Stimulated activated CD8-positive, alpha-beta memory T cell treated with anti-CD3 and anti-CD28 coated beads, Interleukin-2, amount 100 ng/mL, for 1 hour (primary cell): ENCODE measurements around the gene SCARF1.

Experiments
- DNase-seq, 2 donors: peaks; one replicate each; pipeline ENCODE4 v3.0.0-alpha.2; 2020; ENCODE audit warnings: low read depth in 2 of 2

SCARF1 gene

DNA sequence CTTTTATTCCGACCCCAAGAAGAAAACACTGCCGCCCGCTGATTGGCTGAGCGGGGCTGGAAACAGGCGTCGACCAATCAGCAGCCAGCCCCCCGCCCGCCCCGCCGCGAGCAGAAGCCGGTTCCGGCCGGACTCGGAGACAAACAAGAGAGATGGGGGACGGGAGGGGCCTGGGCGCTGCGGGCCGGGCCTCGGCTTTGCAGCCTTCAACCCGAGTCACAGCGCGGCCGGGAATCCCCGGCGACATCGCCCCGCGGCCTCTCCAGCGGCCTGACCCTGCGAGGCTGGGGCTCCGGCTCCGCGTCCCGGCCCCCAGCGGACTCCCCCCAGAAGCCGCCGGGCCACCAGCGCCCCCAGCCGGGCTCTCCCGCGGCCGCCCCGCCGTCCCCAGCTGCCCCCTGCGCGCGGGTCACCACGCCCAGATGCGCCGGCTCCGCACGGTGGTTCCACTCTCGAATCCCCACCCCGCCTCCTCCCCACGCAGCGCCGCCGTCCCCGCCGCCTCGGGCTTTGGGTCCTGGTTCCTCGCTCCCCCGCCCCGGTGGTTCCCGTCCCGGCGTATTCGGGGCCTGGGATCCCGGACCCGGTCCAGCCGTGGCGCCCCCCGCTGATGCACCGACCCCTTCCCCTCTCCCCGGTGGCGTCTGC, 16.6 kb downstream of the SCARF1 start:
- DNase-seq = peak; percentile 76 to 84

DNA sequence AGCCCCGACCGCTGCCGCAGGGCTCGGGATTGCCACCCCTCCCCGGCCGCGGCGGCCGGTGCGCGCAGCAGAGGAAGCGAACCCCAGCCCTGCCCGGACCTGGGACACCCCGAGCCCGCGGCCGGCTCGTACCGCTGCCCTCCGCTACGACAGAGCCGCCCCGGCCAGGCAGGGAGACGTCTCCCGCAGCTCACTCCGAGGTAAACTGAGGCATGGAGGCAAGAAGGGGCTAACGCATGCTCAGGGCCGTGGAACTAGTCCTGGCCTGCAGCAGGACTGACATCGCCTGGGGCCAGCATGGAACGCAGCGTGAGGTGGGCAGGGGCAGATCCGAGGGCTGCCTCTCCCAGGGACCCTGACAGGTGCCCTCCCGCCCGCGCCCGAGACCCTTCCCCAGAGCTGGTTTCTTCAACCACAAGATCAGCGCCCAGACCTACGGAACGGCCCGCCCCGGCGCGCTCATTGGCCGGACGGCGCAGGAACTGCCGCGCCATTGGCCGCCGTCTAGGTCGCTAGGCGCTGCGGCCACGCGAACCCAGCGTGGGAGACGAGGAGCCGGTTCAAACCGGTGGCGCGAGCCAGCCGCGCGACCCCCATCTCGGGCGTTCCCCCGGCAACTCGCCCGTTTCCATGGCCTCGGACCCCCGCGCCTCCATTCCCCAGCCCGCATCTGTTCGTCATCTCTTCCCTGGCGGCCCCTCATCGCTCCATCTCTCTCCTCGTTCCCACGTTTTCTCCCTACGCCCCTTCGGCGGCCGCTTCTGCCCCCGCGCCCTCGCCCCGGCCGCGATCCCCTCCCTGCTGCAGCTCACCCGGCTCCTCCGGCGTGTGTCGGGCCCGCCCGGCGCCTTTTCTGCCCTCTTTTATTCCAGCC, 17.3 kb downstream of the SCARF1 start, which contains the start of gene SLC43A2:
SLC43A2 (minus strand) TSS at position 853 of the 874 bp plus-strand sequence. CDS start 960 bp downstream, outside the sequence.
- DNase-seq = peak; percentile 48 to 58

DNA sequence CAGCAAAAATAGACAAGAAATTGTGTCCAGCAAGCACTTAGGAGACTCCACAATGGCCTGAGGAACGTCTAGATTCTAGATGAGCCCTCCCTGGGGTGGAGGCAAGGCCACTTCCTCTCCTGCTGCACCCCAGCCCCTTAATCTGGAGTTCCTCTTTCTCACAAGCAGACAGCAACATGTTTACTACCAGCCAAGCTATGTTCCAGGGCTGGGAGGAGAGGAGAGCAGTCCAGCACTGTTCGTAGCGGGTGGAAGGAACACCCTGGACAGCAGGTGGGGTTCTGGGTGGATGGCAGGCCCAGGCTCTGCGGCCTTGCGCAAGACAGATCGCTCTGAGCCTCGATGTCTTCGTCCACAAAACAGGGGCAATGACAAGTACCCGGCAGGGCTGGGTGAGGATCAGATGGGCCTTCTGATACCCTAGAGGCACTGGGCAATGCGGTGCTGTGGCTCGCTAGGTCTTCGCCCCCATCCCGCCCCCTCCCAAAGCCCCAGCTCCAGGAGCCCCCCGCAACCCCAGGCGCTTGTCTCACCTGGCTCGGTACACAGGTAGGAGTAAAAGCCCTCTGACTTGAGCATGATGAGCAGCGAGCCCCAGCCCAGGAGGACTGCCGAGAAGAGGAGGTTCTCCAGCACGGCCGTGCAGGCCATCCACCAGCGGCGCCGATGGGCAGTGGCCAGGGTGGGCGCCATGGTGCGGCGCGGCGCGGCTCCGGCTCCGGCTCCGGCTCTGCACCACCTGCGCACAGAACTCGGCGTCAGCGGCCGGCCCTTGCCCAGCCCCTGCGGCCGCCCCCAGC, 18.1 kb downstream of the SCARF1 start:
- no peak for DNase-seq

DNA sequence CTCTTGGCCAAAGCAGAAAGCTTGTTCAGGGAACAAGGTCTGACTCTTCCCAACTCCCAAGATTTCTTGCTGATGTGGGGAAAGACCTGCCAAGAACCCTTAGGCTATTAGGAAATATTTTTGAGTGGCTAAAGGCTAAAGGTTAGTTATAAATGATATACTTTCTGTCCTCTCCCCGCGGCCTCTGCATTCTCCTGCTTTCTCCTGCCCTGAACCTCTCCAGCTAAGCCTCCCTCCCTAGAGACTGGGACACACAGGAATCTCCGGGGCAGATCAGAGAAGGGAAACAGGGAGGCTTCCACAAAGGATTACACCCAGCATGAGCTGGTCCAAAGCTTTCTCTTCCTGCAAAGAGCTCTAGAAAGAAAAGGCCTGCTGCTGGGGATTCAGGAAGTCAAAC, 19.2 kb downstream of the SCARF1 start:
- no peak for DNase-seq

DNA sequence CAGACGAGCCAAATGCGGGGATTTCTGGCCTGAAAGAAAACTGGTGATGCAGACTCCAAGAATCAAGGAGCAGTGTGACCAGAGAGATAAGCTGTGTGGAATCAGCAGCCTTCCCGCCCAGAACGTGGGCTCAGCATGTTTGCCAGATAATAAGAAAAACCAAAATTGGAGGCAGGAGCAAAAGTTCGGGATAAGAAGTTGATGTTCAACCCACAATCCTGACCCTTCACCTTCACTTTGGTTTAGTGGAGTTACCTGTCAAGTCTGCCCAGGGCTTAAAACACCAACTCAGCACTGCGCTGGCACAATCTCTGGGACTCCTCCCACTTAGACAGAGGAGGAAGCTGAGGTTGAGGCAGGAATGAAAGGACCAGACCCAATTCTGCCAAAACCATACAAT, 20.0 kb downstream of the SCARF1 start:
- no peak for DNase-seq

DNA sequence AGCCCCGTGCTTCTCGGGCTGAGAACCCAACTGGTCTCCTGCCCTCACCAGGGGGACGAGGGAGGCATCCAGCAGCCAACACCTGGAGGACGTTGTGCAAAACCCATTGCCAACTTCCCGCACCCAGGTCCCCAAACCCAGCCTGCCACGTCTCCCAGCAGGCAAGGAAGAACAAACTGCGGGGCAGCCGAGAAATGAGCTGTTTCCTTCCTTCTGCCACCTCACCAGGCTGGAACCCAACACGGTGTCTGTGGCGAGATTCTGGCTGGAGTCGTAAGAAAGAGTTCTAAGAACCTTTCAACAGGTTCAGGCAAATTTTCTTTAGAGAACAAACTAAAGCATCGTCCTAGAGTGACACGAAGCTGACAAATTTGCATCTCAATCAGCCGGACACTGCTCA, 20.5 kb downstream of the SCARF1 start:
- DNase-seq = no peak

DNA sequence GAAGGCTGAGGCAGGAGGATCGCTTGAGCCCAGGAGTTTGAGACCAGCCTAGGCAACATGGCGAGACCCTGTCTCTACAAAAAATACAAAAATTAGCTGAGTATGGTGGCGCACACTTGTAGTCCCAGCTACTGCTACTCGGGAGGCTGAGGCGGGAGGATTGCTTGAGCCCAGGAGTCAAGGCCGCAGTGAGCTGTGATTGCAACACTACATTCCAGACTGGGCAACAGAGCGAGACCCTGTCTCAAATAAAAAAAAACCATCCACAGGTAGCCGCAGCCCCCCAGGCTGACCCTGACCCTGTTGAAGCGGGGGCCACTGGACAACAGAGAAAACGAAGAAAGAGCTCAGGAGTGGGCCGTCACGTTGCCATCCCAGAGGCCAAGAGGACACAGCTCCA, 20.9 kb downstream of the SCARF1 start:
- no peak for DNase-seq

DNA sequence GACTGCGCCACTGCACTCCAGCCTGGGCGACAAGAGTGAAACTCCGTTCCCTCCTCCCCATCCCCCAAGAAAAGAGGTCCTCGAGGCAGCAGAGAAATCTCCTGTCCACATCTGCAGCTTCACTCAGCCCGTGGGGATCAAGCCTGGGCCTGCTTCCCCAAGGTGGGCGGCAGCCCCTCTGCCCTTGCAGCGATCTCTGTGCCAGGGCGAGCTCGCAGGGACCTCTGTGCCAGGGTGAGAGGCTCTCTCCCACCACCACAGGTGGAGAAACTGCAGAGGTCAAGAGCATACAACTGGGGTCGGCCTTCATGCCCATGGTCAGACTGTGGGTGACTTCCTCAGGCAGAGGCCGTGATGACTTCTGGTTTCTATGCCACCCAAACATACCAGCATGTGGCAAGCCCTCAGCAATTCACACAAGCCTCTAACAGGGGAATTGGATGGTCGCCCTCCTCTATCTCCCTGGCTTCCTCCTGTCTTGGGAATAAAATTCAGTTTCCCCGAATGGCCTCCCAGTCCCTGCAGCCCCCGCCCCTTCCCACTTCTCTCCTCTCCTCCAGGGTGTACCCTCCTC, 22.4 kb downstream of the SCARF1 start:
- DNase-seq = no peak

DNA sequence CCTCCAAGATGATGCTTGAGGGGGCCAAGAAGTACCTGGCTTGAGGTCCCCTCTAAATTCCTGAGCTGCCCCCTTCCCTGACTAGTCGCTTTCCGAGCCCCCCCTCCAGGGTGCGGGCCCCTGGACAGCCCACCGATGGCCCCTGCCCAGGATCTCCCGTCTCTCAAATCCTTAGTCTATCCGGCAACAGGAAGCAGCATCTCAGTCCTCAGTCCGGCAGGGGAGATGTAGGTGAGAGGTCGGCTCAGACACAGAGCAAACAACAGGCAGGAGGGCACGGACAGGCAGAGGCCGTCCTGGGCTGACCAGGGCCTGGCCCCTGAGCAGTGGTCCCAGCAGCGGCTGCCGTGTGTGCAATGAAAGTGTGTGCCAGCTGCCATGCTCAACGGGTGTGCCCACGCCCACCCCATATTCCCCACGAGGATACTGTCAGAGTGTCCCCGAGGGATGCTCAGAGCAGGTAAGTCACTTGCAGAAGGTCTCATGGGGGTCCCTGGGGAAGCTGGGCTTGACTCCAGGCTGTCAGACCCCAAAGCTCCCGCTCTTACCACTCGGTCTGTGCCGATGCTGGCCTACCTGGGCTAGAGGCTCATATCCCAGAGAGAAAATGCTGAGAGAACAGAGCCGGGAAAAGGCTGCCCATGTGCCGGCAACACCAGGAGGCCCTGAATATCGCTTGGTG, 24.1 kb downstream of the SCARF1 start:
- no peak for DNase-seq

DNA sequence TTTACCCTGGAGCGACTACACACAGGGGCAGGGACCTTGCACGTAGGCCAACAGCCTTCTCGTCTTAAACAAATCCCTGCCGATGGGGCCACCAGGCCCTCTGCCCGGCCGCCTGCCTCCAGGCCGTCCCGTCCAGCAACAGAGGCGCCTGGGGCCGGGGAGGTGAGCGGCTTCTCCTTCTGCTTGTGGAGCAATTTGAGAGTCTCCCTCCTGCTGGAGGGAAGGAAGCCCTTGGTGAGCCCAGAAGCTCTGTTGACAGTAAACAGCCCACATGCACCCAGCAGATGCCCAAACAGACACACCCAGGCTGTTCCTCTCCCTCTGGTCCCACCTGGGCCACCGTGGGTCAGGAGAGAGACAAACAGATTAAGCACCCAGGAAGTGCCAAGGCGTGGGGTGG, 25.0 kb downstream of the SCARF1 start:
- no peak for DNase-seq

DNA sequence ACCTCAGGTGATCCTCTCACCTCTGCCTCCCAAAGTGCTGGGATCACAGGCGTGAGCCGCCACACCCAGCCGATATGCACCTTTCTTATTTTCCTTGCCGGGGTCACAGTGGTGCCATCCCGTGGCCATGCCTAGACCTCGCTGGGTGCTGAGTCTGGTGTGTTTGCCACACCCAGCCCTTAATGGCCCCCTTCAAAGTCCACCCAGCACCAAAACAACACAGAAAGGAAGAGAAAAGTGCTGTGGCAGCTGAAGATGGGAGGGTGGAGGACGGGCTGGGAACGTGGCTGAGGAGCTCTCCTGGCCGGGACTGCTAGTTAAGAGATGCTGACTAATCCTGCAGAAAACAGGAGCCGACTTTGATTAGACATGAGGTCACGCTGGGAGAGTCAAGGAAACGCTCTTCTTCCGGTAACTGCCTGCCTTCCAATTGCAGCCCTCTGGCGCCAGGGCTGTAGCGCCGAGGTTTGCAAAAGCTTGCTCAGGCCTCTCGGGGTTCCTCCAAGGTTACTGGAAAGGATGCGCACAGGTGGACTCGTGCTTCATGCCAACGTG, 27.8 kb downstream of the SCARF1 start:
- no peak for DNase-seq

DNA sequence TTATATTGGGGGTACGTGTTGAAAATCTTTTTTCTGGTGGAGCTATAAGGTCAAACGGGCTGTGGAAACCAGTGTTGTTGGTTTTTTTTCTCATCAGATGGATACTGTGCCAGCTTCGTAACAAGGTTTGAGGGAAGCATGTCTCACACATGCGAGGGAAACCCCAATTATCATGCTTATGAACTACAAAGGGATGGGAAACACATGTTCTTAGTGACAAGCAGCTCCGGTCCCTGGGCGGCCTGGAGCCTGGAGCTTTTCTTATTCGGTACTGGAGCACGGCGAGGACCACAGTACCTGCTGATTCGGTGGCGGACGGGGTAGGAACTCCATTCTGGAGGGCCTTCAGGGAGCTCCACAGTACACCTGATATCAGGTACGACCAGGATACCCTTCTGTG, 29.4 kb downstream of the SCARF1 start:
- DNase-seq = no peak

DNA sequence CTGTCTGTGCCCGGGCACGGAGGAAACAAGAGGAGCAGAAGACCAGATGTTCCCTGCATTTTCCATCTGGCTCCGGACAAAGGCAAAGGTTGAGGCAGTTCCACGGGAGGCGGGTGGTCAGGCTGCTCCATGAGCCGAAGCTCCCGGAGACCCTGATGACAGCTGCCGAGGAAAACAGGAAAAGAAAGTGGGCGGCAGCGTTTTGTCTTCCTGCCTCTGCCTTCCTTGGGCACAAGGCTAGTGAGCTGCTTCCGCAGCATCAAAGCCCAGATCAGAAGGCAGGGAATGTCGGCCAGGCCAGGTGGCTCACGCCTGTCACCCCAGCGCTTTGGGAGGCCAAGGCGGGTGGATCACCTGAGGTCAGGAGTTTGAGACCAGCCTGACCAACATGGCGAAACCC, 33.1 kb downstream of the SCARF1 start:
- no peak for DNase-seq

DNA sequence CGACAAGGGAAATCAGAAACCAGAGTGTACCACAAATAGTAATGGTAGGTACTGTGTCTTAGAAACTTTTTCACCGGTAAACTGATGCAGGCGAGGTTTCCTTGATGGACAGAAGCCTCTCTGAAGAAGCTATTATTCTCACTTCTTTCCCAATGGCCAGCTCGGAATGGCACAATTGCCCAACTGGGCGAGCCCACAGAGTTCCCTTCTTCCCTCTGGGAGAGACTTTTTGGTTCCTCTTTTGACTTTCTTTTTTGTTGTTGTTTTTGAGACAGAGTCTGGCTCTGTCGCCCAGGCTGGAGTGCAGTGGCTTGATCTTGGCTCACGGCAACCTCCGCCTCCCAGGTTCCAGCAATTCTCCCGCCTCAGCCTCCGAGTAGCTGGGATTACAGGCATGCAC, 33.8 kb downstream of the SCARF1 start:
- DNase-seq = no peak

DNA sequence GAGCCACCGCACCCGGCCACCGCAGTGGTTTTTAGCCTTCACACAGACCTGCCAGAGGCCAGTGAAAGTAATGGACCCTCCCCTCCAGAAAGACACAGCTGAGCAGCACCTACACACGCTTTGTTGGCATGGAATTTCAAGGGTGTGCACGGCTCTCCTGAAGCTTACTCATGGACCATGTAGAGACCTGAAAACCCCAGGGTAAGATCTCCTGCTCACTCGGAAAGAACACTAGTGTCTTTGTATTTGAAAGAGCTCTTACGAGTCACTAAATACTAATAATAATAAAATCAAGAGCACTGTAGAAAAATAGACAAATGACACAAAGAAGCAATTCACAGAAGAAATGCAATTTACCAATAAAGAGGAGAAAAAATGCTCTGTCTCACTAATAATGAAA, 36.9 kb downstream of the SCARF1 start:
- no peak for DNase-seq

DNA sequence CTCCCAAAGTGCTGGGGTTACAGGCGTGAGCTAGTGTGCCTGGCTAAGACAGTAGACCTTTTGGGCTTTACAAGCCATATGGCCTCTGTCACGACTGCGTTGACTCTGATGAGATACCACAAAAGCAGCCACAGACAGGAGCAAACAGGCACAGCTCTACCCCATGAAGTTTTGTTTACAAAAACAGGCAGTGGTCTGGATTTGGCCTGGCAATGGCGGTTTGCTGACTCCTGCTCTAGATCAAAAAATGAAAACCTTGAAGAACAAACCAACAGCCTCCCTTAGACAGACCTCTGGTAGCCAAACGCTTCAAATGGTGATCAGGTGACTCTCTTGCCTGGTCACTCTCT, 37.6 kb downstream of the SCARF1 start:
- DNase-seq = no peak

DNA sequence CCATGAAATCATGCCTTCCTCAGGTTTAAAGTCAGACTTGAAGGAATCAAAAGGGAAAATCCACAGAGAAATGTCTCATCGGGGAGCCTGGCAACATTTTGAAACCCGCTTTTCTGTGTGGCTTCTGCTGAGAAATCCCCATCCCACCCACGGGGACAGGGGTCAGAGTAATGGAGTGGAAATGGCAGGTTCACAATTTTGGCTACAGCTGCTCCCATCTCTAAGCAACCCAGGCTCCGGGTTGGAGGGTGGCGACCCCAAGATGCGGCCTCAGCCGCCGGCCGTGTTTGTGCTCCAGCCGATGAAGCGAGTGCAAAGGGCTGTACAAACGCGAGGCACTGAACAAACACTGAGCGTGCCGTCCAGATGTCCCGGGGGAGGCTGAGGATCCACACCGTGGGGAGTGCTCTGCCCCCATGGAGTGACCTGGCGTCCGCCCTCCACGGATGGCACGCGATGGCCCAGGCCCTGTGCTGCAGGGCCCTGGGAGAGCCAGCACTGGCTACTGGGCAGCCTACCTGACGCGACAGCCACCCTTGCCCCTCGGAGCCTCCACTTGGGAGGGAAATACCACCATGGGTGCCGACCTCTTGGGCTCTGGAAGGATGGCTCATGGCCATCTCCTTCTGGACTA, 39.1 kb downstream of the SCARF1 start:
- DNase-seq = no peak

DNA sequence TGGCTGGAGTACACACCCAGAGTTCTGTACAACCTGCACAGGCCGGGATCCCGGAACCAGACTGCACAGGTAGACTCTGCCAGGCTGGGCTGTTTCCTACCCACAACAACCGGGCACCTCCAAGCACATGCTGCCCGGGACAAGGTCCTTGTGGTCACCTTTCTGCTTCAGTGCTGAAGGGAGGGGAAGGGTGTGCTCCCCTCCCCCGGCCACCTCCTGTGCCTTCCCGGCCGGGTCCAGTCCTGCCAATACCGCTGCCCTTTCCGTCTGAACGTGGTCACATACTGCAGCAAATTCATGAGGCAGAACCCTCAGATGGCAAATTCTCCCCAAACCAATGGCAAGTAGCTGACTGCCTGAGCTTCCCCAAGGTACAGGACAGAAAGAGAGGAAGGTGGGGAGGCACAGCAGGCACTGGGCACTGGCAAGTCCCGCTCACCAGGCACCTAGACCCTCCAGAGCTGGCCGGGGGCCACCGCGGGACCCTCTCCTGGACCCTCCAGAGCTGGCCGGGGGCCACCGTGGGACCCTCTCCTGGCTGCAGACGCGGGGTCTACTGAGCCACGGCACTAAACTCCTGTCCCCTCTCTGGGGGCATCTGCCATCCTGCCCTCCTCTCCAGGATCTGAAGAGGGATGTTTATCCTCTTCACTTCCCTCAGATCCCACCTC, 39.7 kb downstream of the SCARF1 start:
- no peak for DNase-seq

DNA sequence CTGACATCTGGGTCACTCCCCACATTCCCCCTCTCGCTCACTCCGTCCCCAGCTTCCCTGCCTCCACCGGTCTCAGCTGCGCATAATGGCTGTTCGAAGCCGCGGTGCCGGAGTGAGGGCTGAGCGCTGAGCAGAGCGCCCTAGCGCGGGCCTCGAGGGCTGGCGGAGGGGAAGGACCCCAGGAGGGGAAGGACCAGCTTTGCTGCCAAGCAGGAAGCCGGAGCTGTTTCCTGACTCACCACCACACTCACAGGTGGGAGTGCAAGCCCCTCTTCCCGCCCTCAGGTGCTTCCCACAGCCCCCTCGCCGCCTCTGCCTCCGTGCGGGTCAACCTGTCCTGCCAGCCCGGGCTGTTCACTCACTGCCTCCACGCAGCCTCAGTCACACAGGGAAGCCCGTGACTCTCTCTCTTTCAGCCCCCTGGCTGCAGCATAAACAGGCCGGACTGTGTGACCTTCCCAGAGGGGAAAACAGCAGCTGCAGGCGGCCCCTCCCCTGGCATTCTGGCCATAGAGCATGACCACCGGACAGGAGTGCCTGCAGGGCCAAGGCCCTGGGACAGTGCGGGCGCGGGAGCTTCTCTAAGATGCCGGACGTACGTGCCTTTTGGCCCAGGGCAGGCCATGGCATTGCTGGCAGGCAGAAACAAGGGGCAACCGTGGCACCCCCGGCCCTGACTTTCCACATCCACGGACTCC, 40.6 kb downstream of the SCARF1 start:
- DNase-seq = no peak

DNA sequence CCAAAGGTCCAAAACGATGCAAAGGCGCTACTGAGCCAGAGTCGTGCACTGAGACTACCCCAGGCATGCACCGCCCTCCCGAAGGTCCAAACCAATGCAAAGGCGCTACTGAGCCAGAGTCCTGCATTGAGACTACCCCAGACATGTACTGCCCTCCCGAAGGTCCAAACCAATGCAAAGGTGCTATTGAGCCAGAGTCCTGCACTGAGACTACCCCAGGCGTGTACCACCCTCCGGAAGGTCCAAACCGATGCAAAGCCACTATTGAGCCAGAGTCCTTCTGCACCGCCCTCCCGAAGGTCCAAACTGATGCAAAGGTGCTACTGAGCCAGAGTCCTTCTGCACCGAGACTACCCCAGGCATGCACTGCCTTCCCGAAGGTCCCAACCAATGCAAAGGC, 44.0 kb downstream of the SCARF1 start:
- DNase-seq = no peak
